Panc1 (cell line): ENCODE measurements around the gene RANBP17.

Experiments used
- CTCF ChIP-seq: fragments of 450-650 bp; IDR thresholded peaks from 2 replicates; pipeline ENCODE4 v1.5.1; 2017; ENCODE audit warnings: mild to moderate bottlenecking
- POLR2AphosphoS5 ChIP-seq: IDR thresholded peaks from 2 replicates; pipeline ENCODE4 v1.6.1; 2012; ENCODE audit warnings: mild to moderate bottlenecking, low read depth, low read length, moderate library complexity
- SIN3A ChIP-seq: IDR thresholded peaks from 2 replicates; pipeline ENCODE4 v1.6.1; 2012; ENCODE audit warnings: low read depth, mild to moderate bottlenecking, low read length, moderate library complexity, borderline replicate concordance; ENCODE audit not compliant: insufficient read depth
- TCF7L2 ChIP-seq: IDR thresholded peaks from 2 replicates; pipeline ENCODE4 v1.6.1; 2011; ENCODE audit warnings: mild to moderate bottlenecking, low read depth, low read length, inconsistent platforms
- TF ChIP-seq, protein P1 (sequence below), 2 experiments: IDR thresholded peaks; 2 replicates each; pipeline ENCODE4 v1.6.1; 2011 to 2012; ENCODE audit warnings: low read depth in 2 of 2, control low read depth in 1 of 2, low read length in 1 of 2, mild to moderate bottlenecking in 1 of 2, moderate library complexity in 1 of 2; ENCODE audit not compliant: insufficient read depth in 1 of 2

DNA sequence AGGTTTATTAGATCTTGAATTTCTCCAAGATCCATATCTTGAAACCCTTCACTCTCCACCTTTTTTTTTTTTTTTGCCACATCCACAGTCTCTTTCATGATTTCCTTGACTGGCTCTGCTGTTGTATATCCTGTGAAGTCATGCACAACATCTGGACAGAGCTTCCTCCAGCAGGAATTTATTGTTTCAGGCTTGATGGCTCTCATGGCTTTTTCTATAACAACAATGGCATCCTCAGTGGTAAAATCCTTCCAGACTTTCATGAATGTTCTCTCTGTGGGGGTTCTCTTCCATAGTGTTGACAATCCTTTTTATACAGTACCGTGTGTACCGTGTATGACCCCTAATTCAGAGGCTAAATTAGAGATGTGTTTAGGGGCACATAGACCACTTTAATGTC is 24.0 kb downstream of the RANBP17 start:
- TF ChIP-seq TCF7L2 = no peak
- no peak for TF ChIP-seq CTCF
- no peak for TF ChIP-seq SIN3A
- no peak for TF ChIP-seq POLR2AphosphoS5
- TF ChIP-seq, protein P1, sequence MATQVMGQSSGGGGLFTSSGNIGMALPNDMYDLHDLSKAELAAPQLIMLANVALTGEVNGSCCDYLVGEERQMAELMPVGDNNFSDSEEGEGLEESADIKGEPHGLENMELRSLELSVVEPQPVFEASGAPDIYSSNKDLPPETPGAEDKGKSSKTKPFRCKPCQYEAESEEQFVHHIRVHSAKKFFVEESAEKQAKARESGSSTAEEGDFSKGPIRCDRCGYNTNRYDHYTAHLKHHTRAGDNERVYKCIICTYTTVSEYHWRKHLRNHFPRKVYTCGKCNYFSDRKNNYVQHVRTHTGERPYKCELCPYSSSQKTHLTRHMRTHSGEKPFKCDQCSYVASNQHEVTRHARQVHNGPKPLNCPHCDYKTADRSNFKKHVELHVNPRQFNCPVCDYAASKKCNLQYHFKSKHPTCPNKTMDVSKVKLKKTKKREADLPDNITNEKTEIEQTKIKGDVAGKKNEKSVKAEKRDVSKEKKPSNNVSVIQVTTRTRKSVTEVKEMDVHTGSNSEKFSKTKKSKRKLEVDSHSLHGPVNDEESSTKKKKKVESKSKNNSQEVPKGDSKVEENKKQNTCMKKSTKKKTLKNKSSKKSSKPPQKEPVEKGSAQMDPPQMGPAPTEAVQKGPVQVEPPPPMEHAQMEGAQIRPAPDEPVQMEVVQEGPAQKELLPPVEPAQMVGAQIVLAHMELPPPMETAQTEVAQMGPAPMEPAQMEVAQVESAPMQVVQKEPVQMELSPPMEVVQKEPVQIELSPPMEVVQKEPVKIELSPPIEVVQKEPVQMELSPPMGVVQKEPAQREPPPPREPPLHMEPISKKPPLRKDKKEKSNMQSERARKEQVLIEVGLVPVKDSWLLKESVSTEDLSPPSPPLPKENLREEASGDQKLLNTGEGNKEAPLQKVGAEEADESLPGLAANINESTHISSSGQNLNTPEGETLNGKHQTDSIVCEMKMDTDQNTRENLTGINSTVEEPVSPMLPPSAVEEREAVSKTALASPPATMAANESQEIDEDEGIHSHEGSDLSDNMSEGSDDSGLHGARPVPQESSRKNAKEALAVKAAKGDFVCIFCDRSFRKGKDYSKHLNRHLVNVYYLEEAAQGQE (IDR thresholded peaks at IDR 0.05; ENCODE audit: insufficient read depth in 1 of 2, low read depth in 2 of 2, low read length in 1 of 2) = no peak
